Neural progenitor cell (in vitro differentiated cells): ENCODE data around the gene TLR1.

ENCODE experiments used
- EZH2 ChIP-seq: fragments of 200-600 bp; sonication (generic); IDR thresholded peaks from 2 replicates; pipeline ENCODE4 v1.6.1; 2017; ENCODE audit warnings: antibody characterized with exemption, mild to moderate bottlenecking, moderate library complexity
- EZH2phosphoT487 ChIP-seq: fragments of 200-600 bp; sonication (generic); IDR thresholded peaks from 2 replicates; pipeline ENCODE4 v1.6.1; 2017; ENCODE audit warnings: antibody characterized with exemption
- TF ChIP-seq, protein P1 (sequence below): fragments of 200-600 bp; sonication (generic); IDR thresholded peaks from 2 replicates; pipeline ENCODE4 v1.5.1; 2017; ENCODE audit warnings: antibody characterized with exemption, mild to moderate bottlenecking

DNA sequence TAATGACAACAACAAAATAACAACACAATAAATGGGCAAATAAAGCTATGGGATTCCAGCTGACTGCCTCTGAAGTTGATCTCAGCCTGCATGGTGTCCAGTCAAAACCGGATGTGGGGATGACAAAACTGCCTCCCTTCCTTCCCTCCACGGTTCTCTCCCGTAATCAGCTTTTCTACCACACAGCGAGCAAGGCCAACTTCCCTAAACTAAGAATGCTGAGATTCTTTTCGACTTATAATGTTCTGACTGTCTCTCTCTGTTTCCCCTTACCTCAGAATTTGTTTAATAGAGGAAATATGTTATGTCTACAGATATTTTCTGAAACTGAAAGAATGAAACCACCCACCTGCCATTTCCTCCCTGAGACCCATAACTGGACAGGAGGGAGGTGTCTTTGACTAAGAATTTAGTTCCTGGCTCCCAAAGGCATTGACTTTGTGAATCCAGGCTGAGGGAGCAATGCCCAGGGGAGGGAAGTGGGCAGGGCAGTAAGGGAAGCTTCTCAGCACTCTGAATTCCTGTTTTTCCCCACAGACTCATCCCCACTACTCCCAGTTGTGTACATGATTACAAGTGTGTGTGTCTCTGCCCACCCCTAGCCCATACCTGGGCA lies 1.0 kb upstream of the TLR1 start:
- TF ChIP-seq, protein P1, sequence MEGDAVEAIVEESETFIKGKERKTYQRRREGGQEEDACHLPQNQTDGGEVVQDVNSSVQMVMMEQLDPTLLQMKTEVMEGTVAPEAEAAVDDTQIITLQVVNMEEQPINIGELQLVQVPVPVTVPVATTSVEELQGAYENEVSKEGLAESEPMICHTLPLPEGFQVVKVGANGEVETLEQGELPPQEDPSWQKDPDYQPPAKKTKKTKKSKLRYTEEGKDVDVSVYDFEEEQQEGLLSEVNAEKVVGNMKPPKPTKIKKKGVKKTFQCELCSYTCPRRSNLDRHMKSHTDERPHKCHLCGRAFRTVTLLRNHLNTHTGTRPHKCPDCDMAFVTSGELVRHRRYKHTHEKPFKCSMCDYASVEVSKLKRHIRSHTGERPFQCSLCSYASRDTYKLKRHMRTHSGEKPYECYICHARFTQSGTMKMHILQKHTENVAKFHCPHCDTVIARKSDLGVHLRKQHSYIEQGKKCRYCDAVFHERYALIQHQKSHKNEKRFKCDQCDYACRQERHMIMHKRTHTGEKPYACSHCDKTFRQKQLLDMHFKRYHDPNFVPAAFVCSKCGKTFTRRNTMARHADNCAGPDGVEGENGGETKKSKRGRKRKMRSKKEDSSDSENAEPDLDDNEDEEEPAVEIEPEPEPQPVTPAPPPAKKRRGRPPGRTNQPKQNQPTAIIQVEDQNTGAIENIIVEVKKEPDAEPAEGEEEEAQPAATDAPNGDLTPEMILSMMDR = no peak
- TF ChIP-seq EZH2 = no peak
- no peak for TF ChIP-seq EZH2phosphoT487
